Mesodermal cell (in vitro differentiated cells): Measurements from ENCODE around the gene CIAO2A.

Experiments
- H3K27ac ChIP-seq: 2 replicates; pipeline ENCODE4 v1.7.0; 2013; ENCODE audit warnings: mild to moderate bottlenecking, low read depth, low read length, moderate library complexity; ENCODE audit not compliant: severe bottlenecking
- H3K36me3 ChIP-seq: 2 replicates; pipeline ENCODE4 v1.7.1; 2013; ENCODE audit warnings: mild to moderate bottlenecking, low read length, moderate library complexity; ENCODE audit not compliant: control insufficient read depth, insufficient read depth
- H3K4me1 ChIP-seq: one replicate; pipeline ENCODE4 v1.7.1; 2013; ENCODE audit warnings: mild to moderate bottlenecking, low read length; ENCODE audit not compliant: insufficient read depth, control insufficient read depth, poor library complexity, severe bottlenecking
- H3K4me3 ChIP-seq: 2 replicates; pipeline ENCODE4 v1.7.0; 2013; ENCODE audit warnings: low read length, control low read depth, mild to moderate bottlenecking; ENCODE audit not compliant: insufficient read depth, poor library complexity, severe bottlenecking; ENCODE audit errors: extremely low read depth
- H3K9me3 ChIP-seq: 2 replicates; pipeline ENCODE4 v1.7.1; 2013; ENCODE audit warnings: mild to moderate bottlenecking, low read length, moderate library complexity; ENCODE audit not compliant: control insufficient read depth
- WGBS, 2 experiments: methylation state at CpG; one replicate each; pipeline ENCODE4 v1.1.5; 2013; ENCODE audit warnings: missing lambda C conversion rate in 2 of 2; ENCODE audit not compliant: insufficient coverage in 2 of 2; 5-methylcytosine and 5-hydroxymethylcytosine counted together

The CIAO2A gene

DNA sequence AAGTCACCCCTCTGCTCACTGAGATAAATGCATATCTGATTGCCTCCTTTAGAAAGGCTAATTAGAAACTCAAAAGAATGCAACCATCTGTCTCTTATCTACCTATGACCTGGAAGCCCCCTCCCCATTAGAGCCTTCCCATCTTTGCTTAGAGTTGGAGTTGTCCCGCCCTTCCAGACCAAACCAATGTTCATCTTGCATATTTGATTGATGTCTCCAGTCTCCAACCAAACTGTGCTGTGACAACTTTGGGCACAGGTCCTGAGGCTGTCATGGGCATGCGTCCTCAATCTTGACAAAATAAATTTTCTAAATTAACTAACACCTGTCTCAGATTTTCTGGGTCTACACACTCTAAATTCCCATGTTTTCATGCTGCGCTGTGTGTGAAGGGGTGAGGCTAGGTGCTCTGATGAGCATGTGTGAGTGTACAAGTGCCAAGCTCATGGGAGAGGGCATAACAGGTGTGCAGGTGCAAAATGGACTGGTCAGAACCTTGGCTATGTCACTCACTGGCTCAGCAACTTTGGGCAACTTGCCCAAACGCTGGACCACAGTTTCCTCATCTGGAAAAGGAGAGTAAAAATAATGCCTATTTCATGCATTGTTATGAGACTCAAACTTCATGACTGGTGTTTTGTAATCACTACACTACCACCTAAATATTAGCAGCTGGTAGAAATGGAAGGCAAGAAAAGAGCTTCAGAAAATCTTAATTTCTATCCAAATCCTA is 54.6 kb downstream of the CIAO2A start:
- Histone ChIP-seq H3K36me3 (no peaks in the 10 kb centered on the region), H3K4me1 (no peaks in the 10 kb centered on the region), H3K27ac (no peak overlapping the region), H3K4me3 (no peak overlapping the region), H3K9me3 (no peaks in the 10 kb centered on the region)
- WGBS, 2 experiments = 89 to 95% methylated on average over 2 to 4 of the region's 4 CpGs

GRCh38 chr15:64037966-64038365 is 55.7 kb downstream of the CIAO2A start:
- WGBS, 2 experiments = 50 to 75% methylated on average over 1 to 2 of the region's 2 CpGs
- H3K4me3 ChIP-seq = no peak overlapping the region
- no peaks in the 10 kb centered on the region for H3K36me3 ChIP-seq
- no peaks in the 10 kb centered on the region for H3K9me3 ChIP-seq
- no peak overlapping the region for H3K27ac ChIP-seq
- H3K4me1 ChIP-seq = no peaks in the 10 kb centered on the region

DNA sequence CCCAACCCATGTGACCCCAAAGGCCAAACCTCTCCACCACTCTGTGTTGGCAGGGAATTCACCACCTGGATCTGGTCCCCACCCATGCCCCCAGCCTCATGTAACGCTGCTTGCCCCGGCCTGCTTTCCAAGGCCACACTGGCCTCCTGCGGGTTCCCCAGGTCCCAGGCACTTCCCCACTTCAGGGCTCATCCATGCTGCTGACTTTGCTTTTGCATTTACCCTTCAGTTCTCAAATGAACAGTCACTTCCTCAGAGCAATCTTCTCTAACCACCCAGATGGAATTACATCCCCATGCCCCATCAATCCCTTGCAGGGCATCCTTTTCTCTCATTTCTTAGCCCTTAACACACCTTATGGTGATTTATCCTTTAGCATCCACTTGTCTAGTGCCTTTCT is 56.5 kb downstream of the CIAO2A start:
- H3K4me1 ChIP-seq = no peaks in the 10 kb centered on the region
- no peak overlapping the region for H3K27ac ChIP-seq
- no peak overlapping the region for H3K4me3 ChIP-seq
- no peaks in the 10 kb centered on the region for H3K9me3 ChIP-seq
- whole genome bisulfite sequencing, 2 experiments = 89 to 93% methylated on average over 3 of the region's 3 CpGs
- no peaks in the 10 kb centered on the region for H3K36me3 ChIP-seq

GRCh38 chr15:64035525-64035924 is 58.1 kb downstream of the CIAO2A start:
- 90 to 100% methylated on average over 1 of the region's 1 CpG for WGBS, 2 experiments

DNA sequence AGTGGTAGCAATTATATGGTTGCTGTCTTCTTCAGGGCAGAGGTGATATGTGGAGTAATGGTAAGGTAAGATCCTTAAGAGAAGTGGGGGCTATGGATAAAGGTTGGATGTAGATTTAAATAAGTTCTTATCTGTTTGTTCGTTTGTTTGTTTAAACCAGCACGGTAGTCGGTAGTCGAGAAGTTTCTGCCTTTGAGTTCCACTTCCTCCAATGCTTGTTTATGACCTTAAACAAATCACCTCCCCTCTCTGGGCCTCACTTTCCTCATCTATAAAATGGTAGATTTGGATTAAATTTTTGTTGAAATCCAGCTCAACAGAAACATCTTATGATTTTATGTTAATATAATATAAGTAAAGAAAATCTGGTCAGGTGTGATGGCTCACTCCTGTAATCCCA is 59.1 kb downstream of the CIAO2A start:
- H3K36me3 ChIP-seq = no peaks in the 10 kb centered on the region
- no CpG with 5 or more reads among the region's 4 CpGs for WGBS, 2 experiments
- no peaks in the 10 kb centered on the region for H3K9me3 ChIP-seq
- H3K4me1 ChIP-seq = no peaks in the 10 kb centered on the region
- no peak overlapping the region for H3K4me3 ChIP-seq
- H3K27ac ChIP-seq = no peak overlapping the region

More at GRCh38 chr15:64035525-64035924, 58.1 kb downstream of the CIAO2A start:
- Histone ChIP-seq H3K36me3 (no peaks in the 10 kb centered on the region), H3K27ac (no peak overlapping the region), H3K9me3 (no peaks in the 10 kb centered on the region), H3K4me3 (no peak overlapping the region), H3K4me1 (no peaks in the 10 kb centered on the region)

DNA sequence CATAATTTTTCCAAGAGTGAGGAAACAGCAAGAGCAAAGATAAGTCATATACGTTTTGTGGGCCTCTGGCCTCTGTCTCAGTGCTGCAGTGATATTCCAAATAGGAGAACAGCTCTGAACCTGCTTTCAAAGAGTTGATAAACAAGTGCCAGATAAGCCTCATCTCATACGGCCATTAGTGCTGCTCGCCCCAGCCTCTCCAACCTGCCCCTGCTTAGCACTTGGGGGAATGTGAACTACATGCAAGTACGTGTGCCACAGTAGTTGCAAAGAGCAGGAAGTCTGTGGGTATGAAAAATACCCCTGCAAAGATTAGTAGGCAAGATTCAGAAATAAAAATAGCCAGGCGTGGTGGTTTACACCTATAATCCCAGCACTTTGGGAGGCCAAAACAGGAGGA is 61.3 kb downstream of the CIAO2A start:
- no peaks in the 10 kb centered on the region for H3K9me3 ChIP-seq
- WGBS, 2 experiments = 93 to 97% methylated on average over 5 of the region's 5 CpGs
- H3K4me1 ChIP-seq = no peaks in the 10 kb centered on the region
- no peaks in the 10 kb centered on the region for H3K36me3 ChIP-seq
- no peak overlapping the region for H3K27ac ChIP-seq
- H3K4me3 ChIP-seq = no peak overlapping the region

- no peaks in the 10 kb centered on the region for H3K36me3 ChIP-seq
- no peaks in the 10 kb centered on the region for H3K9me3 ChIP-seq
- H3K4me3 ChIP-seq = no peak overlapping the region
- WGBS, 2 experiments = 88% methylated on average over 1 of the region's 4 CpGs; no CpG with 5 or more reads in 1 of the 2 experiments
- no peak overlapping the region for H3K27ac ChIP-seq
- H3K4me1 ChIP-seq = no peaks in the 10 kb centered on the region
Observed at GRCh38 chr15:64030123-64030522, 63.5 kb downstream of the CIAO2A start.

GRCh38 chr15:64029633-64030032 is 64.0 kb downstream of the CIAO2A start:
- no peaks in the 10 kb centered on the region for H3K4me1 ChIP-seq
- 80 to 100% methylated on average over 1 to 4 of the region's 4 CpGs for WGBS, 2 experiments
- H3K4me3 ChIP-seq = no peak overlapping the region
- H3K36me3 ChIP-seq = no peaks in the 10 kb centered on the region
- H3K27ac ChIP-seq = no peak overlapping the region
- H3K9me3 ChIP-seq = no peaks in the 10 kb centered on the region

DNA sequence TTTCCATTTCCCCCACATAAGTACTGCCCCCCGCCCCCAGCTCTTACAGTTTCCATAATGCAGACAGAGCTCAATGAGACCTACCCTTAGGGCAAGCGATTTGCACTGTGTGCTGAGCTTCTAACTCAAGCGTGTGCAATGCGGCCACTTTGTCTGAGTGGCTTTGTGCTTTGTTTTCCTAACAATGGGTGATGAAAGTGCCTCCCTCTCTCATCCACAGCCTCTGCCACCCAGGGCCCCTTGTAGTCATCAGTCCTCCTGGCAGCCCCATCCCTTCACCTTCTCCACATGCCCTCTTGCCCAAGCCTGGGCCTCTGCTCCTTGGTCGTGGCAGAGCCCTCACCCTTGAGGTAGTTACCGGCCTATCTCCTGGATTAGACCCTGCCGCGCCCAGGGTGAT is 64.5 kb downstream of the CIAO2A start:
- H3K4me3 ChIP-seq = no peak overlapping the region
- no peaks in the 10 kb centered on the region for H3K36me3 ChIP-seq
- H3K9me3 ChIP-seq = no peaks in the 10 kb centered on the region
- no peak overlapping the region for H3K27ac ChIP-seq
- H3K4me1 ChIP-seq = no peaks in the 10 kb centered on the region
- 60 to 96% methylated on average over 2 to 6 of the region's 8 CpGs for WGBS, 2 experiments

- H3K9me3 ChIP-seq = no peaks in the 10 kb centered on the region
- H3K36me3 ChIP-seq = no peaks in the 10 kb centered on the region
- WGBS, 2 experiments = 88 to 100% methylated on average over 1 to 2 of the region's 4 CpGs
- H3K4me1 ChIP-seq = peaks cover 3% of the 10 kb centered on the region
- H3K4me3 ChIP-seq = no peak overlapping the region
- H3K27ac ChIP-seq = no peak overlapping the region
Observed at GRCh38 chr15:64026591-64026990, 67.0 kb downstream of the CIAO2A start.

- peaks cover 3% of the 10 kb centered on the region for H3K4me1 ChIP-seq
- no peaks in the 10 kb centered on the region for H3K9me3 ChIP-seq
- 88 to 91% methylated on average over 4 to 5 of the region's 5 CpGs for WGBS, 2 experiments
- H3K4me3 ChIP-seq = no peak overlapping the region
- H3K27ac ChIP-seq = no peak overlapping the region
- H3K36me3 ChIP-seq = no peaks in the 10 kb centered on the region
Observed at GRCh38 chr15:64024172-64025050, 69.2 kb downstream of the CIAO2A start.
